Measurements from ENCODE around the gene ZEB1.

Gene ZEB1

GRCh38 chr10:31318854-31319601, at the start of gene ZEB1:
Gene ZEB1 (plus strand): TSS chr10:31319216. CDS start chr10:31319235, 19 bp downstream.
- DNase-seq = peak; percentile 79

GRCh38 chr10:31270954-31271353, 48.1 kb upstream of the ZEB1 start:
- no peak for DNase-seq
- in situ Hi-C loops (cut with MboI; ENCODE audit: low pct_unique_long_range_greater_than_20kb, low sequenced_read_pairs) = no loop called here

More at GRCh38 chr10:31318854-31319601, at the start of gene ZEB1:
- in situ Hi-C loops (cut with MboI; ENCODE audit: low pct_unique_long_range_greater_than_20kb, low sequenced_read_pairs) = no loop called here

GRCh38 chr10:31272841-31273240, 46.2 kb upstream of the ZEB1 start:
- DNase-seq = peak; percentile 4
- in situ Hi-C loops (cut with MboI; ENCODE audit: low pct_unique_long_range_greater_than_20kb, low sequenced_read_pairs) = no loop called here

- in situ Hi-C loops (cut with MboI; ENCODE audit: low pct_unique_long_range_greater_than_20kb, low sequenced_read_pairs) = no loop called here
- no peak for DNase-seq
These were observed 45.2 kb upstream of the ZEB1 start for GRCh38 chr10:31273789-31274188.

- no peak for DNase-seq
- in situ Hi-C loops (cut with MboI; ENCODE audit: low pct_unique_long_range_greater_than_20kb, low sequenced_read_pairs) = no loop called here
These were observed 44.7 kb upstream of the ZEB1 start for GRCh38 chr10:31274310-31274709.

- no peak for DNase-seq
- in situ Hi-C loops (cut with MboI; ENCODE audit: low pct_unique_long_range_greater_than_20kb, low sequenced_read_pairs) = no loop called here
These were observed 40.6 kb upstream of the ZEB1 start for GRCh38 chr10:31278279-31278941.

GRCh38 chr10:31280972-31281371, 38.0 kb upstream of the ZEB1 start:
- in situ Hi-C loops (cut with MboI; ENCODE audit: low pct_unique_long_range_greater_than_20kb, low sequenced_read_pairs) = no loop called here
- no peak for DNase-seq

GRCh38 chr10:31288001-31288400, 31.0 kb upstream of the ZEB1 start:
- in situ Hi-C loops (cut with MboI; ENCODE audit: low pct_unique_long_range_greater_than_20kb, low sequenced_read_pairs) = no loop called here
- DNase-seq = no peak

- DNase-seq = no peak
- in situ Hi-C loops (cut with MboI; ENCODE audit: low pct_unique_long_range_greater_than_20kb, low sequenced_read_pairs) = no loop called here
These were observed 30.1 kb upstream of the ZEB1 start for GRCh38 chr10:31288962-31289361.

GRCh38 chr10:31290386-31290785, 28.6 kb upstream of the ZEB1 start:
- in situ Hi-C loops (cut with MboI; ENCODE audit: low pct_unique_long_range_greater_than_20kb, low sequenced_read_pairs) = no loop called here

GRCh38 chr10:31291123-31291522, 27.9 kb upstream of the ZEB1 start:
- in situ Hi-C loops (cut with MboI; ENCODE audit: low pct_unique_long_range_greater_than_20kb, low sequenced_read_pairs) = no loop called here
- DNase-seq = no peak

More at GRCh38 chr10:31290386-31290785, 28.6 kb upstream of the ZEB1 start:
- no peak for DNase-seq

GRCh38 chr10:31294558-31294957, 24.5 kb upstream of the ZEB1 start:
- in situ Hi-C loops (cut with MboI; ENCODE audit: low pct_unique_long_range_greater_than_20kb, low sequenced_read_pairs) = no loop called here
- DNase-seq = no peak

- DNase-seq = no peak
- in situ Hi-C loops (cut with MboI; ENCODE audit: low pct_unique_long_range_greater_than_20kb, low sequenced_read_pairs) = no loop called here
These were observed 22.3 kb upstream of the ZEB1 start for GRCh38 chr10:31296754-31297153.

- in situ Hi-C loops (cut with MboI; ENCODE audit: low pct_unique_long_range_greater_than_20kb, low sequenced_read_pairs) = no loop called here
- no peak for DNase-seq
These were observed 19.9 kb upstream of the ZEB1 start for GRCh38 chr10:31299119-31299518.

GRCh38 chr10:31303212-31303611, 15.8 kb upstream of the ZEB1 start:
- DNase-seq = no peak
- in situ Hi-C loops (cut with MboI; ENCODE audit: low pct_unique_long_range_greater_than_20kb, low sequenced_read_pairs) = no loop called here

- in situ Hi-C loops (cut with MboI; ENCODE audit: low pct_unique_long_range_greater_than_20kb, low sequenced_read_pairs) = no loop called here
- no peak for DNase-seq
These were observed 14.6 kb upstream of the ZEB1 start for GRCh38 chr10:31304291-31304970.

- in situ Hi-C loops (cut with MboI; ENCODE audit: low pct_unique_long_range_greater_than_20kb, low sequenced_read_pairs) = no loop called here
- no peak for DNase-seq
These were observed 5.6 kb upstream of the ZEB1 start for GRCh38 chr10:31313396-31313795.

- no peak for DNase-seq
- in situ Hi-C loops (cut with MboI; ENCODE audit: low pct_unique_long_range_greater_than_20kb, low sequenced_read_pairs) = no loop called here
These were observed 4.5 kb upstream of the ZEB1 start for GRCh38 chr10:31314256-31315150.

- in situ Hi-C loops (cut with MboI; ENCODE audit: low pct_unique_long_range_greater_than_20kb, low sequenced_read_pairs) = no loop called here
- DNase-seq = no peak
These were observed 3.6 kb upstream of the ZEB1 start for GRCh38 chr10:31315453-31315852.
